Measurements from ENCODE around the gene PPP1R15B. TPM values are rescaled to one million over a fixed set of nuclear protein-coding genes. Genes with fewer than 3 reads are reported as not detected.
"Not testable (repeated sequence)": the region's sequence is repeated elsewhere in the genome, so short reads cannot be mapped to it uniquely, and the experiment has no call there.

PPP1R15B gene
- total RNA-seq, 1 experiment from 2014 or later = 69.3 TPM

DNA sequence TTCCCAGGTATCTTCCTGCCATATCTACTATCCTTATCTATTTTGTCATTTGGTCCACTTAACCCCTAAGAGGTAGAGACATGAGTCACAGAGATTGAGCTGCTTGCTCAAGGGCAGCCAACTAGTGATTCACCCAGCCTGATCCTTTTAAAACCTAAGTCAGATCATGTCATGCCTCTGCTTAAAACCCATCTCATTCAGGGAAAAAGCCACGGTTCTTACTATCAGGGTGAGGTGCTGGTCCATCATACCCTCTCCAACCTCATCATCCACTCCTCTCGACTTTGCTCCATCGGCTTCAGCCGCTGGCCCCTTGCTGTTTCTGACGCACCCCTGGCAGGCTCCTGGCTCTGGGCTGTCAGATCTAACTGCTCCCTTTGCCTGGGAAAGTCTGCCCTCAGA, 14.4 kb upstream of the PPP1R15B start:
- Histone ChIP-seq H3K9ac (ENCODE audit: low read length) (no peak overlapping the region), H3K36me3 (ENCODE audit: control insufficient read depth in 1 of 2, insufficient read depth in 2 of 2, low read length in 2 of 2) (peaks cover 0 to 7% of the 10 kb centered on the region in 2 experiments; a peak in 1 of 4 replicates), H3K9me2 (ENCODE audit: insufficient read depth) (no peaks in the 10 kb centered on the region), H2AFZ (ENCODE audit: low read depth, low read length, poor library complexity, severe bottlenecking) (no peak overlapping the region), H3K79me2 (ENCODE audit: insufficient read depth, low read length) (no peaks in the 10 kb centered on the region), H4K20me1 (ENCODE audit: insufficient read depth) (no peaks in the 10 kb centered on the region), H3K9me3 (ENCODE audit: control insufficient read depth in 1 of 2, insufficient read depth in 1 of 2, low read depth in 1 of 2, low read length in 2 of 2) (no peaks in the 10 kb centered on the region), H3K4me1 (ENCODE audit: control insufficient read depth in 1 of 2, insufficient read depth in 2 of 2, low read length in 2 of 2) (peaks cover 7 to 32% of the 10 kb centered on the region in 2 experiments), H3K27me3 (ENCODE audit: insufficient read depth, low read length) (no peaks in the 10 kb centered on the region), H3K4me2 (ENCODE audit: low read length) (peak overlapping the region; percentile 38), H3K4me3 (replicated peaks in 1 of 2; ENCODE audit: low read depth in 1 of 2, low read length in 2 of 2) (no peak overlapping the region), H3K27ac (ENCODE audit: low read depth, low read length) (no peak overlapping the region)
- intact Hi-C loops (cut with micrococcal nuclease) = no loop called here
- ATAC-seq (peak; percentile 69; the same call in 1 of the 2 replicates), DNase-seq (ENCODE audit: low read depth, low spot score) (no peak)
- BruUV-seq (replicated peaks) = no TSS peak
- TF ChIP-seq ZNF274 (IDR thresholded peaks at IDR 0.05; ENCODE audit: low read depth, low read length) (no peak), EZH2phosphoT487 (IDR thresholded peaks at IDR 0.05; ENCODE audit: borderline replicate concordance) (no peak), ZFX (IDR thresholded peaks at IDR 0.05) (no peak), CBX3 (IDR thresholded peaks at IDR 0.05; ENCODE audit: low read depth) (no peak), FOSL1 (IDR thresholded peaks at IDR 0.05; ENCODE audit: low read depth) (no peak), SIN3A (IDR thresholded peaks at IDR 0.05; ENCODE audit: low read depth) (no peak), POLR2AphosphoS5 (IDR thresholded peaks at IDR 0.05; ENCODE audit: low read depth, low read length) (no peak)
- ChIA-PET RAD21 (ENCODE audit: low non-redundant PET in 1 of 2, low total read pairs in 2 of 2, uncharacterized antibody in 2 of 2, unreplicated experiment in 2 of 2) (no interaction called here), CTCF (no interaction called here), POLR2A (no interaction called here)

DNA sequence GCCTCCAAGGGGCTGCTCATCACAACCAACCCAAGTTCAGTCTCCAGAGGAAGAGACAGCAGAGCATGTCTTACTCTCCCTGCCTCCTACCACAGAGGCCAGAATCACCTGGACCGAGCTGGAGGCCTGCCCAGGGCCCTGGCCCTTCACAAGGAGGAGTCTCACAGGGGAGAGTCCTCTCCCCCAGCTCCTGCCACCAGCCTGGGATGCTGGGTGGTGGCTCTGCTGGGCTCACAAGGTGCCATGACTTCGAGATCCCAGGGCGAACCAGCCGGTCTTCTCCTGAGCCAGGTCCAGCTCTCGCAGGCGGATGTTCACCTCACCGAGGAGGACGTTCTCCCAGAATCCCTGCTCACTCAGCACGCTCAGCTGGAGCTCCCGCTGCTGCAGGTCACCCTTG, 13.0 kb upstream of the PPP1R15B start:
- TF ChIP-seq, protein P1, sequence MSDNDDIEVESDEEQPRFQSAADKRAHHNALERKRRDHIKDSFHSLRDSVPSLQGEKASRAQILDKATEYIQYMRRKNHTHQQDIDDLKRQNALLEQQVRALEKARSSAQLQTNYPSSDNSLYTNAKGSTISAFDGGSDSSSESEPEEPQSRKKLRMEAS (IDR thresholded peaks at IDR 0.05) = no peak
- TF ChIP-seq EZH2 (IDR thresholded peaks at IDR 0.05) (no peak), CEBPB (IDR thresholded peaks at IDR 0.05; ENCODE audit: low read depth) (no peak), ZNF274 (IDR thresholded peaks at IDR 0.05; ENCODE audit: low read depth, low read length) (no peak), FOSL1 (IDR thresholded peaks at IDR 0.05; ENCODE audit: low read depth) (no peak), SP1 (IDR thresholded peaks at IDR 0.05; ENCODE audit: low read depth) (no peak), RAD21 (IDR thresholded peaks at IDR 0.05; ENCODE audit: low read depth) (no peak), TCF7L2 (IDR thresholded peaks at IDR 0.05; ENCODE audit: borderline replicate concordance, extremely low read depth, insufficient read depth, insufficient read length) (no peak)
- BruUV-seq (replicated peaks) = no TSS peak

DNA sequence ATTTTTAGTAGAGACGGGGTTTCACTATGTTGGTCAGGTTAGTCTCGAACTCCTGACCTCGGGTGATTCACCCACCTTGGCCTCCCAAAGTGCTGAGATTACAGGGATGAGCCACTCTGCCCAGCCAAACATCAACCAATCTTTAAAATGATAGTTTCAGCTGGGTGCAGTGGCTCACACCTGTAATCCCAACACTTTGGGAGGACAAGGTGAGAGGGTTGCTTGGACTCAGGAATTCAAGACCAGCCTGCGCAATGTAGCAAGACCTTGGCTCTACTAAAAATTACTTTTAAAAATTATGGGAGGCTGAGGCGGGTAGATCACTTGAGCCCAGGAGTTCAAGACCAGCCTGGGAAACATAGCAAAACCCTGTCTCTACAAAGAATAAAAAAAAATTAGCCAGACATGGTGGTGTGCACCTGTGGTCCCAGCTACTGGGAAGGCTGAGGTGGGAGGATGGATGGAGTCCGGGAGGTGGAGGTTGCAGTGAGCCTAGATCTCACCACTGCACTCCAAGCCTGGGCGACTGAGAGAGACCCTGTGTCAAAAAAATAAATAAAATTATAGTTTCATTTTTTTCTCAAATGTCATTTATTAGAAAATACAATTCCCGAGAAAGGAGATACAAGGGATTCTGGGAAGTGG, 10.6 kb upstream of the PPP1R15B start:
- RAD21 ChIA-PET (ENCODE audit: low non-redundant PET in 1 of 2, low total read pairs in 2 of 2, uncharacterized antibody in 2 of 2, unreplicated experiment in 2 of 2); H2AFZ ChIP-seq (ENCODE audit: low read depth, low read length, poor library complexity, severe bottlenecking); H3K9me3 ChIP-seq (ENCODE audit: control insufficient read depth in 1 of 2, insufficient read depth in 1 of 2, low read depth in 1 of 2, low read length in 2 of 2); H3K36me3 ChIP-seq (ENCODE audit: control insufficient read depth in 1 of 2, insufficient read depth in 2 of 2, low read length in 2 of 2); H3K9ac ChIP-seq (ENCODE audit: low read length); POLR2A ChIA-PET; H3K79me2 ChIP-seq (ENCODE audit: insufficient read depth, low read length); H3K9me2 ChIP-seq (ENCODE audit: insufficient read depth); ATAC-seq; DNase-seq (ENCODE audit: low read depth, low spot score); BruUV-seq (replicated peaks); H4K20me1 ChIP-seq (ENCODE audit: insufficient read depth); intact Hi-C loops (cut with micrococcal nuclease); H3K27ac ChIP-seq (ENCODE audit: low read depth, low read length); H3K4me3 ChIP-seq (replicated peaks in 1 of 2; ENCODE audit: low read depth in 1 of 2, low read length in 2 of 2); H3K27me3 ChIP-seq (ENCODE audit: insufficient read depth, low read length): not testable (repeated sequence)
- CTCF ChIA-PET = interaction anchor here (1.1 to 2.6 kb wide), 2 partner anchors 9 to 24 kb away, joined by 4 to 14 read pairs; no protein-coding TSS in a partner anchor
- peak overlapping the region; percentile 28 for H3K4me2 ChIP-seq (ENCODE audit: low read length)
- peaks cover 29 to 68% of the 10 kb centered on the region in 2 experiments for H3K4me1 ChIP-seq (ENCODE audit: control insufficient read depth in 1 of 2, insufficient read depth in 2 of 2, low read length in 2 of 2)

More for the DNA sequence above, 13.0 kb upstream of the PPP1R15B start:
- Histone ChIP-seq H2AFZ (ENCODE audit: low read depth, low read length, poor library complexity, severe bottlenecking) (no peak overlapping the region), H3K9ac (ENCODE audit: low read length) (no peak overlapping the region), H3K4me2 (ENCODE audit: low read length) (no peak overlapping the region), H3K9me2 (ENCODE audit: insufficient read depth) (no peaks in the 10 kb centered on the region), H3K4me1 (ENCODE audit: control insufficient read depth in 1 of 2, insufficient read depth in 2 of 2, low read length in 2 of 2) (peaks cover 7 to 44% of the 10 kb centered on the region in 2 experiments), H3K79me2 (ENCODE audit: insufficient read depth, low read length) (no peaks in the 10 kb centered on the region), H3K4me3 (replicated peaks in 1 of 2; ENCODE audit: low read depth in 1 of 2, low read length in 2 of 2) (no peak overlapping the region), H3K9me3 (ENCODE audit: control insufficient read depth in 1 of 2, insufficient read depth in 1 of 2, low read depth in 1 of 2, low read length in 2 of 2) (no peaks in the 10 kb centered on the region), H3K36me3 (ENCODE audit: control insufficient read depth in 1 of 2, insufficient read depth in 2 of 2, low read length in 2 of 2) (peaks cover 0 to 7% of the 10 kb centered on the region in 2 experiments; a peak in 1 of 4 replicates), H3K27ac (ENCODE audit: low read depth, low read length) (no peak overlapping the region), H3K27me3 (ENCODE audit: insufficient read depth, low read length) (no peaks in the 10 kb centered on the region), H4K20me1 (ENCODE audit: insufficient read depth) (no peaks in the 10 kb centered on the region)
- no peak for ATAC-seq
- ChIA-PET CTCF (no interaction called here), POLR2A (no interaction called here), RAD21 (ENCODE audit: low non-redundant PET in 1 of 2, low total read pairs in 2 of 2, uncharacterized antibody in 2 of 2, unreplicated experiment in 2 of 2) (no interaction called here)
- intact Hi-C loops (cut with micrococcal nuclease) = no loop called here
- no peak for DNase-seq (ENCODE audit: low read depth, low spot score)

Measured in HCT116 (cell line).